ENCODE data around the gene ADAP2. TPM values are rescaled to one million over a fixed set of nuclear protein-coding genes. Genes with fewer than 3 reads are reported as not detected.

ADAP2 gene
- total and polyA plus RNA-seq, 2 of the 8 experiments (the other 6 are each of a cell fraction or from before 2014, with no cell fraction given): 0.76 to 1.1 TPM

- no peak for TF ChIP-seq RXRA (IDR thresholded peaks at IDR 0.05; ENCODE audit: insufficient read depth, low read depth, low read length)
- peak; percentile 89 for TF ChIP-seq SUZ12 (IDR thresholded peaks at IDR 0.05; ENCODE audit: low read length)
- no peak for TF ChIP-seq NANOG (IDR thresholded peaks at IDR 0.05; ENCODE audit: insufficient read depth, low read depth, low read length, poor library complexity, severe bottlenecking)
- no peak for TF ChIP-seq TAF7 (optimal IDR thresholded peaks at IDR 0.05; ENCODE audit: borderline replicate concordance, low read depth, low read length)
- TF ChIP-seq TEAD4 (IDR thresholded peaks at IDR 0.05; ENCODE audit: low read depth, low read length): no peak
- TF ChIP-seq EP300 (IDR thresholded peaks at IDR 0.05; ENCODE audit: borderline replicate concordance in 1 of 2, low read depth in 2 of 2, low read length in 2 of 2): no peak
- TF ChIP-seq USF2 (IDR thresholded peaks at IDR 0.05; ENCODE audit: low read length): no peak
- TF ChIP-seq POLR2AphosphoS5 (IDR thresholded peaks at IDR 0.05; ENCODE audit: low read depth, low read length): no peak
- TF ChIP-seq BRCA1 (IDR thresholded peaks at IDR 0.05; ENCODE audit: low read depth, low read length): no peak
- TF ChIP-seq POLR2A (IDR thresholded peaks at IDR 0.05; ENCODE audit: control extremely low read depth in 1 of 2, low read depth in 2 of 2, low read length in 2 of 2): no peak
- TF ChIP-seq CBX5 (IDR thresholded peaks at IDR 0.05; ENCODE audit: low read depth, low read length): no peak
- TF ChIP-seq CHD2 (IDR thresholded peaks at IDR 0.05; ENCODE audit: low read length): no peak
- TF ChIP-seq CEBPB (IDR thresholded peaks at IDR 0.05; ENCODE audit: low read depth, low read length): no peak
- no peak for TF ChIP-seq GTF2F1 (IDR thresholded peaks at IDR 0.05; ENCODE audit: borderline replicate concordance, low read depth, low read length)
- no peak for TF ChIP-seq HDAC6 (IDR thresholded peaks at IDR 0.05; ENCODE audit: low read depth, low read length)
- no peak for TF ChIP-seq JUN (IDR thresholded peaks at IDR 0.05; ENCODE audit: low read depth, low read length)
- TF ChIP-seq TBP (IDR thresholded peaks at IDR 0.05; ENCODE audit: low read depth, low read length): no peak
- no peak for TF ChIP-seq SIRT6 (IDR thresholded peaks at IDR 0.05; ENCODE audit: low read length)
Measured at GRCh38 chr17:30922235-30923030, 688 bp downstream of the ADAP2 start (continued).

Measured in H1 (cell line).